SK-N-SH treated with all-trans-retinoic acid at 6 μM for 48 hours (cell line): Measurements from ENCODE around the gene DLG2.

ENCODE experiments used
- ATAC-seq: fragments of 200-7000 bp; cut with Tn5 transposase; 3 replicates; pipeline ENCODE4 v1.9.1; 2020; ENCODE audit warnings: mild to moderate bottlenecking, moderate library complexity
- ARNTL ChIP-seq: fragments of 450-650 bp; formaldehyde crosslinking; IDR thresholded peaks from 2 replicates; pipeline ENCODE4 v1.5.0; 2020; ENCODE audit warnings: low read depth, mild to moderate bottlenecking, moderate library complexity, borderline replicate concordance
- BACH2 ChIP-seq: fragments of 250-450 bp; sonication (Bioruptor Pico); IDR thresholded peaks from 2 replicates; pipeline ENCODE4 v1.9.0; 2021; ENCODE audit warnings: mild to moderate bottlenecking, borderline replicate concordance
- CREB5 ChIP-seq: fragments of 250-450 bp; sonication (Bioruptor Pico); IDR thresholded peaks from 2 replicates; pipeline ENCODE4 v1.5.1; 2020; ENCODE audit warnings: low read depth, mild to moderate bottlenecking, moderate library complexity
- CSDC2 ChIP-seq: fragments of 250-450 bp; sonication (Bioruptor Pico); IDR thresholded peaks from 2 replicates; pipeline ENCODE4 v1.5.0; 2020; ENCODE audit warnings: mild to moderate bottlenecking, moderate library complexity
- CSRNP3 ChIP-seq: fragments of 250-450 bp; sonication (Bioruptor Pico); IDR thresholded peaks from 2 replicates; pipeline ENCODE4 v1.5.1; 2021; ENCODE audit warnings: mild to moderate bottlenecking, moderate library complexity
- ESRRG ChIP-seq: fragments of 250-450 bp; sonication (Bioruptor Pico); IDR thresholded peaks from 2 replicates; pipeline ENCODE4 v1.6.1; 2021; ENCODE audit warnings: mild to moderate bottlenecking
- GLIS3 ChIP-seq: fragments of 250-450 bp; sonication (Bioruptor Pico); IDR thresholded peaks from 2 replicates; pipeline ENCODE4 v1.5.0; 2020; ENCODE audit warnings: mild to moderate bottlenecking, moderate library complexity
- ISL1 ChIP-seq: fragments of 250-450 bp; sonication (Bioruptor Pico); IDR thresholded peaks from 2 replicates; pipeline ENCODE4 v2.1.2; 2022; ENCODE audit warnings: mild to moderate bottlenecking, moderate library complexity
- OSR1 ChIP-seq: fragments of 250-450 bp; sonication (Bioruptor Pico); IDR thresholded peaks from 2 replicates; pipeline ENCODE4 v1.8.0; 2022; ENCODE audit warnings: moderate library complexity, mild to moderate bottlenecking, inconsistent platforms
- PATZ1 ChIP-seq: fragments of 250-450 bp; sonication (Bioruptor Pico); IDR thresholded peaks from 2 replicates; pipeline ENCODE4 v1.8.0; 2020; ENCODE audit warnings: mild to moderate bottlenecking, moderate library complexity, borderline replicate concordance
- POU6F1 ChIP-seq: fragments of 250-450 bp; sonication (Bioruptor Pico); IDR thresholded peaks from 2 replicates; pipeline ENCODE4 v1.8.0; 2021; ENCODE audit warnings: low read depth, mild to moderate bottlenecking, moderate library complexity, borderline replicate concordance
- PPARA ChIP-seq: fragments of 250-450 bp; sonication (Bioruptor Pico); IDR thresholded peaks from 2 replicates; pipeline ENCODE4 v1.5.0; 2020; ENCODE audit warnings: mild to moderate bottlenecking, borderline replicate concordance
- RARB ChIP-seq: fragments of 250-450 bp; sonication (Bioruptor Pico); IDR thresholded peaks from 2 replicates; pipeline ENCODE4 v1.8.0; 2021; ENCODE audit warnings: mild to moderate bottlenecking, moderate library complexity
- SNAI2 ChIP-seq: fragments of 250-450 bp; sonication (Bioruptor Pico); IDR thresholded peaks from 2 replicates; pipeline ENCODE4 v1.5.0; 2020; ENCODE audit warnings: mild to moderate bottlenecking, moderate library complexity
- TCF4 ChIP-seq: fragments of 250-450 bp; sonication (Bioruptor Pico); IDR thresholded peaks from 2 replicates; pipeline ENCODE4 v1.8.0; 2021; ENCODE audit warnings: mild to moderate bottlenecking, moderate library complexity, borderline replicate concordance
- TSHZ2 ChIP-seq: fragments of 250-450 bp; sonication (Bioruptor Pico); IDR thresholded peaks from 2 replicates; pipeline ENCODE4 v1.5.0; 2020; ENCODE audit warnings: mild to moderate bottlenecking, moderate library complexity
- ZC3H10 ChIP-seq: fragments of 250-450 bp; sonication (Bioruptor Pico); IDR thresholded peaks from 2 replicates; pipeline ENCODE4 v1.5.1; 2021; ENCODE audit warnings: mild to moderate bottlenecking, moderate library complexity
- ZFP3 ChIP-seq: fragments of 250-450 bp; sonication (Bioruptor Pico); IDR thresholded peaks from 2 replicates; pipeline ENCODE4 v1.5.0; 2020; ENCODE audit warnings: mild to moderate bottlenecking, moderate library complexity
- ZFP30 ChIP-seq: fragments of 450-650 bp; formaldehyde crosslinking; IDR thresholded peaks from 2 replicates; pipeline ENCODE4 v1.5.0; 2022; ENCODE audit warnings: mild to moderate bottlenecking, moderate library complexity
- ZNF565 ChIP-seq: fragments of 450-650 bp; formaldehyde crosslinking; conservative IDR thresholded peaks from 2 replicates; pipeline ENCODE4 v1.5.0; 2020; ENCODE audit warnings: low read depth, mild to moderate bottlenecking, moderate library complexity
- ZNF8 ChIP-seq: fragments of 450-650 bp; formaldehyde crosslinking; IDR thresholded peaks from 2 replicates; pipeline ENCODE4 v1.5.0; 2020; ENCODE audit warnings: mild to moderate bottlenecking, moderate library complexity

The DLG2 gene

GRCh38 chr11:85118151-85118550, 509.0 kb downstream of the DLG2 start:
- TF ChIP-seq GLIS3 (CRISPR knock-in tag) (no peak), ZNF565 (CRISPR knock-in tag) (no peak), TSHZ2 (no peak), CSDC2 (CRISPR knock-in tag) (no peak), ISL1 (CRISPR knock-in tag) (no peak), PATZ1 (CRISPR knock-in tag) (no peak), TCF4 (CRISPR knock-in tag) (no peak), CSRNP3 (CRISPR knock-in tag) (no peak), BACH2 (CRISPR knock-in tag) (no peak), RARB (CRISPR knock-in tag) (no peak), ZFP30 (CRISPR knock-in tag) (no peak), ESRRG (no peak), PPARA (CRISPR knock-in tag) (no peak), POU6F1 (no peak), ZC3H10 (CRISPR knock-in tag) (no peak), ZFP3 (CRISPR knock-in tag) (no peak), OSR1 (CRISPR knock-in tag) (no peak), CREB5 (CRISPR knock-in tag) (no peak), ARNTL (CRISPR knock-in tag) (no peak), SNAI2 (CRISPR knock-in tag) (no peak)
- no peak for ATAC-seq

GRCh38 chr11:85115798-85116197, 511.3 kb downstream of the DLG2 start:
- TF ChIP-seq BACH2 (CRISPR knock-in tag) (no peak), ZFP30 (CRISPR knock-in tag) (no peak), POU6F1 (no peak), TSHZ2 (no peak), ESRRG (no peak), ZNF8 (CRISPR knock-in tag) (no peak), SNAI2 (CRISPR knock-in tag) (no peak)
- ATAC-seq: no peak
